Right lobe of liver (tissue), 6 donors: Measurements from ENCODE around the gene B9D1. TPM values are rescaled to one million over a fixed set of nuclear protein-coding genes. Genes with fewer than 3 reads are reported as not detected.

Experiments
- ATAC-seq, 4 donors: fragments of 200-7000 bp; cut with Tn5 transposase; one replicate each; pipeline ENCODE4 v1.9.1; 2020; ENCODE audit warnings: mild to moderate bottlenecking in 4 of 4, moderate library complexity in 4 of 4
- DNase-seq, 3 donors: peaks; one replicate each; pipeline ENCODE4 v3.0.0-alpha.2; 2020
- H3K27ac ChIP-seq, 3 donors: fragments of 200-600 bp; one replicate each; pipeline ENCODE4 v1.8.0; 2022
- H3K27me3 ChIP-seq, 2 donors: fragments of 200-600 bp; one replicate each; pipeline ENCODE4 v1.8.0; 2022
- H3K36me3 ChIP-seq, 4 donors: fragments of 200-600 bp; sonication (generic) in 1 of 4; one replicate each; pipeline versions ENCODE4 v1.5.1 to v1.8.0; 2017 to 2022; ENCODE audit warnings: control low read depth in 1 of 4
- H3K4me1 ChIP-seq, 4 donors: fragments of 200-600 bp; sonication (generic) in 1 of 4; one replicate each; pipeline versions ENCODE4 v1.5.1 to v1.8.0; 2017 to 2022; ENCODE audit warnings: control low read depth in 1 of 4
- H3K4me3 ChIP-seq, 3 donors: fragments of 200-600 bp; one replicate each; pipeline ENCODE4 v1.8.0; 2022
- H3K9me3 ChIP-seq, 4 donors: fragments of 200-600 bp; sonication (generic) in 1 of 4; one replicate each; pipeline versions ENCODE4 v1.5.1 to v1.8.0; 2017 to 2022; ENCODE audit warnings: control low read depth in 1 of 4
- CTCF ChIP-seq, 4 donors: fragments of 200-600 bp in 3 of 4; fragments of 450-650 bp in 1 of 4; IDR thresholded peaks; one replicate each; pipeline versions ENCODE4 v1.5.1 to v1.8.0; 2016 to 2022; ENCODE audit warnings: antibody characterized with exemption in 4 of 4, mild to moderate bottlenecking in 2 of 4
- POLR2A ChIP-seq: fragments of 450-650 bp; IDR thresholded peaks from one replicate; pipeline ENCODE4 v1.6.1; 2017; ENCODE audit warnings: antibody characterized with exemption, mild to moderate bottlenecking
- WGBS: methylation state at CpG from one replicate; pipeline ENCODE4 v1.1.6; 2018; ENCODE audit warnings: low coverage, low lambda C conversion rate; ENCODE audit not compliant: insufficient coverage; ENCODE audit errors: missing lambda C conversion rate; 5-methylcytosine and 5-hydroxymethylcytosine counted together
- intact Hi-C, 2 donors: fragments of 100-400 bp; cut with DNase I; formaldehyde crosslinking; loops; one replicate each; pipeline versions ENCODE4 v1.11.2 to v1.14.1; 2022
- total RNA-seq, 6 experiments: library from RNA; depleted of rRNA in 2 of 6; stranded (reverse); fragments of >200 nt in 2 of 6; fragmentation: NEBNext Ultra II Directional in 3 of 6; extraction: Animal tissue kit (Norgen Biotek cat#: 25700) in 3 of 6; gene quantifications; one replicate each; pipeline versions ENCODE4 v1.1.0 to v1.2.4, GENCODE V29; 2016 to 2023
- donor health status: DM: no; HTN: yes; CAD: no.
- donor health status: DM: no; HTN: no; CAD: no.
- donor health status: DM: no; HTN: no; CAD: no.
- donor health status: DM: no; HTN: yes; CAD: no.
- donor health status: DM: no; HTN: yes; CAD: no.

Gene B9D1
- total RNA-seq, 6 experiments from 2014 or later, result 2.3 to 27.9 (median 5.7) TPM

- DNase-seq, result peak in 2 of 3 donors; percentile 18 to 51
- H3K4me1 ChIP-seq, result peaks cover 0 to 7% (median 0%) of the 10 kb centered on the region in 4 donors
- intact Hi-C loops, result no loop called here
- no peak overlapping the region for H3K4me3 ChIP-seq
- no peaks in the 10 kb centered on the region for H3K27me3 ChIP-seq
- peak overlapping the region in 1 of 3 donors; percentile 2 for H3K27ac ChIP-seq
- peaks cover 0 to 23% (median 6%) of the 10 kb centered on the region in 4 donors for H3K36me3 ChIP-seq
- TF ChIP-seq CTCF (IDR thresholded peaks at IDR 0.05) (no peak), POLR2A (no peak)
- 60% methylated on average over 7 of the region's 16 CpGs for WGBS
- ATAC-seq, result peak in 2 of 4 donors; percentile 17 to 18
- no peaks in the 10 kb centered on the region for H3K9me3 ChIP-seq
These were observed 22.3 kb upstream of the B9D1 start for GRCh38 chr17:19384723-19385391.

GRCh38 chr17:19383681-19384470 lies 21.4 kb upstream of the B9D1 start:
- WGBS, result no CpG with 5 or more reads among the region's 6 CpGs
- peak in 2 of 3 donors; percentile 11 to 44 for DNase-seq
- no peak overlapping the region for H3K27ac ChIP-seq
- H3K9me3 ChIP-seq, result no peaks in the 10 kb centered on the region
- intact Hi-C loops, result no loop called here
- H3K4me1 ChIP-seq, result peaks cover 0 to 14% (median 2%) of the 10 kb centered on the region in 4 donors
- H3K4me3 ChIP-seq, result no peak overlapping the region
- no peaks in the 10 kb centered on the region for H3K27me3 ChIP-seq
- H3K36me3 ChIP-seq, result peaks cover 0 to 24% (median 6%) of the 10 kb centered on the region in 4 donors
- ATAC-seq, result no peak
- TF ChIP-seq CTCF (IDR thresholded peaks at IDR 0.05) (no peak), POLR2A (no peak)

GRCh38 chr17:19382531-19383444 lies 20.3 kb upstream of the B9D1 start:
- Histone ChIP-seq H3K4me1 (peaks cover 0 to 16% (median 3%) of the 10 kb centered on the region in 4 donors), H3K27ac (no peak overlapping the region), H3K27me3 (no peaks in the 10 kb centered on the region), H3K4me3 (no peak overlapping the region), H3K36me3 (peaks cover 0 to 24% (median 6%) of the 10 kb centered on the region in 4 donors), H3K9me3 (no peaks in the 10 kb centered on the region)
- ATAC-seq (no peak), DNase-seq (peak in 2 of 3 donors; percentile 10 to 41)
- WGBS, result 80% methylated on average over 4 of the region's 13 CpGs
- intact Hi-C loops, result no loop called here
- TF ChIP-seq CTCF (IDR thresholded peaks at IDR 0.05) (no peak), POLR2A (no peak)

GRCh38 chr17:19381741-19382444 lies 19.4 kb upstream of the B9D1 start:
- peaks cover 0 to 24% (median 6%) of the 10 kb centered on the region in 4 donors for H3K36me3 ChIP-seq
- no peaks in the 10 kb centered on the region for H3K27me3 ChIP-seq
- no peak overlapping the region for H3K27ac ChIP-seq
- no peak overlapping the region for H3K4me3 ChIP-seq
- intact Hi-C loops, result no loop called here
- no peaks in the 10 kb centered on the region for H3K9me3 ChIP-seq
- TF ChIP-seq CTCF (IDR thresholded peaks at IDR 0.05), result no peak
- no peak for TF ChIP-seq POLR2A
- WGBS, result 90% methylated on average over 2 of the region's 31 CpGs
- DNase-seq, result peak in 2 of 3 donors; percentile 24 to 42
- peaks cover 0 to 20% (median 5%) of the 10 kb centered on the region in 4 donors for H3K4me1 ChIP-seq
- no peak for ATAC-seq
